Measurements from ENCODE around the gene NELFCD.

Gene NELFCD

DNA sequence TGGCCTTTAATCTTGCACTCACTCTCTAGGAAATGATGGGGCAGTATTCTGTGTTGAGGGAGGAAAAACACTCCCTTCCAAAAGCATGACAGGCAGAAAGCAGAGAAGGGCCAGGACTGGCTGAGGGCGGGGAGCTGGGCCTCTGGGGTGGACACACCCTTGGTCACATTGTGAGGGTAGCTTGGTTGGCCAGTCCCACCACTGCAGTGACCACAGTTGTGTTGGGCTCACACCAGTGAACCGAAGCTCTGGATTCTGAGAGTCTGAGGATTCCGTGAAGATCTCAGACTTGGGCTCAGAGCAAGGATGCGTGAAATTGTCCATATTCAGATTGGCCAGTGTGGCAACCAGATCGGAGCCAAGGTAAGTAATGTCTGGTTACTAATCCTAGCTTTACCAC lies 38.2 kb downstream of the NELFCD start, which contains the start of gene TUBB1:
Gene TUBB1, plus strand, starts transcription at position 213 of the 400 bp plus-strand sequence. Its CDS starts 94 bp downstream, at position 307.
- no peak within 1 kb of the TSS for H3K9ac ChIP-seq (ENCODE audit: low read length)
- no peak within 1 kb of the TSS for H2BK12ac ChIP-seq (ENCODE audit: low read length in 2 of 2)
- H2BK120ac ChIP-seq (ENCODE audit: low read depth, low read length) = no peak within 1 kb of the TSS
- H3K27ac ChIP-seq (ENCODE audit: low read length, poor library complexity, severe bottlenecking) = no peak within 1 kb of the TSS
- no peaks in the 10 kb centered on the region for H3K9me3 ChIP-seq (ENCODE audit: control insufficient read depth, low read length)
- no peak within 1 kb of the TSS for H4K91ac ChIP-seq (ENCODE audit: low read length)
- H2BK5ac ChIP-seq (ENCODE audit: low read depth, low read length, poor library complexity, severe bottlenecking) = no peak within 1 kb of the TSS
- no peak within 1 kb of the TSS for H3K4me2 ChIP-seq (ENCODE audit: low read length, poor library complexity, severe bottlenecking)
- H3K4ac ChIP-seq (ENCODE audit: low read depth in 1 of 2, low read length in 2 of 2) = no peak within 1 kb of the TSS
- no peak within 1 kb of the TSS for H2AK5ac ChIP-seq (ENCODE audit: low read length, severe bottlenecking)
- no peak within 1 kb of the TSS for H3K18ac ChIP-seq (ENCODE audit: low read depth in 1 of 2, low read length in 2 of 2)
- no peak for DNase-seq
- H3K4me3 ChIP-seq (ENCODE audit: insufficient read depth in 1 of 2, low read depth in 1 of 2, low read length in 2 of 2) = no peak within 1 kb of the TSS
- no peaks in the 10 kb centered on the region for H3K27me3 ChIP-seq (ENCODE audit: control insufficient read depth in 1 of 2, insufficient read depth in 1 of 2, low read length in 2 of 2)
- H3K23ac ChIP-seq (ENCODE audit: low read length in 2 of 2) = no peak within 1 kb of the TSS
- H2AFZ ChIP-seq (ENCODE audit: low read depth, low read length) = no peak within 1 kb of the TSS
- peaks cover 21 to 30% of the 10 kb centered on the region in 2 experiments for H3K36me3 ChIP-seq (ENCODE audit: control insufficient read depth in 1 of 2, insufficient read depth in 2 of 2, low read depth in 1 of 2, low read length in 2 of 2)
- H2BK15ac ChIP-seq (ENCODE audit: low read depth, poor library complexity, severe bottlenecking) = no peak within 1 kb of the TSS
- H3K14ac ChIP-seq (ENCODE audit: low read length in 2 of 2) = no peak within 1 kb of the TSS
- H3K4me1 ChIP-seq (ENCODE audit: control insufficient read depth, insufficient read depth, low read depth, low read length) = no peaks in the 10 kb centered on the region
- 98% methylated on average over 5 of the region's 5 CpGs for WGBS
- H4K8ac ChIP-seq (ENCODE audit: low read length) = no peak within 1 kb of the TSS
- peaks cover 19% of the 10 kb centered on the region for H3K79me1 ChIP-seq (replicated peaks; ENCODE audit: low read length, poor library complexity, severe bottlenecking)

DNA sequence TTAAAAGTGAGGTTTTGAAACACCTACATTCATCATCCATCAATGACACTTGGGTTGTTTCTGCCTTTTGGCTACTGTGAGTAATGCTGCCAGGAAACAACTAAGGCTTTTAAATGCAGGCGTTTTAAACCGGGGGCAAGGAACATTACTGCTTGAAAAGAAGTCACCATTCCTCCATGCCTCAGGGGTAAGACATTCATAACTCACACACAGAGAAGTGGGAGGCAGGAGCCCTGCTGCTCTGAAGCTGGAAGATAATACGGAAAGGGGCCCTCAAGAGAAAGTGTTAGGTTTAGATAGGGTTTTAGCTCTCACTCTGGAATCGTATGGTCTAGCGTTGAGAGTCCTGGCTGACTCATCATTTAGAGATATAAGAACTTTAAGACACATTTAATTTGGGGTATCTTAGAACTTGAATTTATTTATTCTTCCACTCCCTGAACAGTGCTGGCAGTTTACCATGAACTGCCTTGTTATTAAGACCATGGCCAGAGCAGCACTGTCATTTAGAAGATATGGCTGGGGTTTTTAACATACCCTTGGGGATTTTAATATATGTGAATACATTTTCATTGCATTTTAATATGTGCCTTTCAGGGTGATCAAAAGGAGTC lies 40.0 kb downstream of the NELFCD start:
- no peak overlapping the region for H4K91ac ChIP-seq (ENCODE audit: low read length)
- H3K79me1 ChIP-seq (replicated peaks; ENCODE audit: low read length, poor library complexity, severe bottlenecking) = peaks cover 22% of the 10 kb centered on the region
- no peak overlapping the region for H3K23ac ChIP-seq (ENCODE audit: low read length in 2 of 2)
- peaks cover 37 to 39% of the 10 kb centered on the region in 2 experiments for H3K36me3 ChIP-seq (ENCODE audit: control insufficient read depth in 1 of 2, insufficient read depth in 2 of 2, low read depth in 1 of 2, low read length in 2 of 2)
- peak overlapping the region; percentile 10 for H3K27ac ChIP-seq (ENCODE audit: low read length, poor library complexity, severe bottlenecking)
- H3K14ac ChIP-seq (ENCODE audit: low read length in 2 of 2) = no peak overlapping the region
- H2BK120ac ChIP-seq (ENCODE audit: low read depth, low read length) = no peak overlapping the region
- H3K4ac ChIP-seq (ENCODE audit: low read depth in 1 of 2, low read length in 2 of 2) = no peak overlapping the region
- H4K8ac ChIP-seq (ENCODE audit: low read length) = no peak overlapping the region
- H2AFZ ChIP-seq (ENCODE audit: low read depth, low read length) = no peak overlapping the region
- no peak overlapping the region for H3K4me3 ChIP-seq (ENCODE audit: insufficient read depth in 1 of 2, low read depth in 1 of 2, low read length in 2 of 2)
- no peaks in the 10 kb centered on the region for H3K9me3 ChIP-seq (ENCODE audit: control insufficient read depth, low read length)
- no peak overlapping the region for H2BK15ac ChIP-seq (ENCODE audit: low read depth, poor library complexity, severe bottlenecking)
- WGBS = 68% methylated on average over 4 of the region's 5 CpGs
- H2BK12ac ChIP-seq (ENCODE audit: low read length in 2 of 2) = no peak overlapping the region
- no peak for DNase-seq
- H2AK5ac ChIP-seq (ENCODE audit: low read length, severe bottlenecking) = no peak overlapping the region
- no peak overlapping the region for H3K4me2 ChIP-seq (ENCODE audit: low read length, poor library complexity, severe bottlenecking)
- H3K9ac ChIP-seq (ENCODE audit: low read length) = peak overlapping the region; percentile 4
- no peak overlapping the region for H2BK5ac ChIP-seq (ENCODE audit: low read depth, low read length, poor library complexity, severe bottlenecking)
- H3K27me3 ChIP-seq (ENCODE audit: control insufficient read depth in 1 of 2, insufficient read depth in 1 of 2, low read length in 2 of 2) = no peaks in the 10 kb centered on the region
- H3K4me1 ChIP-seq (ENCODE audit: control insufficient read depth, insufficient read depth, low read depth, low read length) = no peaks in the 10 kb centered on the region
- no peak overlapping the region for H3K18ac ChIP-seq (ENCODE audit: low read depth in 1 of 2, low read length in 2 of 2)

- H3K4me1 ChIP-seq (ENCODE audit: control insufficient read depth, insufficient read depth, low read depth, low read length) = peaks cover 2% of the 10 kb centered on the region
- H4K91ac ChIP-seq (ENCODE audit: low read length) = no peak overlapping the region
- no peak overlapping the region for H3K4me3 ChIP-seq (ENCODE audit: insufficient read depth in 1 of 2, low read depth in 1 of 2, low read length in 2 of 2)
- no peak overlapping the region for H4K8ac ChIP-seq (ENCODE audit: low read length)
- peaks cover 38 to 56% of the 10 kb centered on the region in 2 experiments for H3K36me3 ChIP-seq (ENCODE audit: control insufficient read depth in 1 of 2, insufficient read depth in 2 of 2, low read depth in 1 of 2, low read length in 2 of 2)
- no peak overlapping the region for H3K4me2 ChIP-seq (ENCODE audit: low read length, poor library complexity, severe bottlenecking)
- no peak overlapping the region for H3K18ac ChIP-seq (ENCODE audit: low read depth in 1 of 2, low read length in 2 of 2)
- no peak overlapping the region for H3K27ac ChIP-seq (ENCODE audit: low read length, poor library complexity, severe bottlenecking)
- no peak overlapping the region for H2AFZ ChIP-seq (ENCODE audit: low read depth, low read length)
- H2BK5ac ChIP-seq (ENCODE audit: low read depth, low read length, poor library complexity, severe bottlenecking) = no peak overlapping the region
- no peak overlapping the region for H2BK120ac ChIP-seq (ENCODE audit: low read depth, low read length)
- H3K4ac ChIP-seq (ENCODE audit: low read depth in 1 of 2, low read length in 2 of 2) = no peak overlapping the region
- H2BK15ac ChIP-seq (ENCODE audit: low read depth, poor library complexity, severe bottlenecking) = no peak overlapping the region
- no peaks in the 10 kb centered on the region for H3K9me3 ChIP-seq (ENCODE audit: control insufficient read depth, low read length)
- peaks cover 22% of the 10 kb centered on the region for H3K79me1 ChIP-seq (replicated peaks; ENCODE audit: low read length, poor library complexity, severe bottlenecking)
- 98% methylated on average over 15 of the region's 15 CpGs for WGBS
- H3K14ac ChIP-seq (ENCODE audit: low read length in 2 of 2) = no peak overlapping the region
- no peak overlapping the region for H2BK12ac ChIP-seq (ENCODE audit: low read length in 2 of 2)
- H3K27me3 ChIP-seq (ENCODE audit: control insufficient read depth in 1 of 2, insufficient read depth in 1 of 2, low read length in 2 of 2) = no peaks in the 10 kb centered on the region
- DNase-seq = no peak
- no peak overlapping the region for H2AK5ac ChIP-seq (ENCODE audit: low read length, severe bottlenecking)
- no peak overlapping the region for H3K9ac ChIP-seq (ENCODE audit: low read length)
- no peak overlapping the region for H3K23ac ChIP-seq (ENCODE audit: low read length in 2 of 2)
These were observed 41.7 kb downstream of the NELFCD start for GRCh38 chr20:59022754-59023153.

DNA sequence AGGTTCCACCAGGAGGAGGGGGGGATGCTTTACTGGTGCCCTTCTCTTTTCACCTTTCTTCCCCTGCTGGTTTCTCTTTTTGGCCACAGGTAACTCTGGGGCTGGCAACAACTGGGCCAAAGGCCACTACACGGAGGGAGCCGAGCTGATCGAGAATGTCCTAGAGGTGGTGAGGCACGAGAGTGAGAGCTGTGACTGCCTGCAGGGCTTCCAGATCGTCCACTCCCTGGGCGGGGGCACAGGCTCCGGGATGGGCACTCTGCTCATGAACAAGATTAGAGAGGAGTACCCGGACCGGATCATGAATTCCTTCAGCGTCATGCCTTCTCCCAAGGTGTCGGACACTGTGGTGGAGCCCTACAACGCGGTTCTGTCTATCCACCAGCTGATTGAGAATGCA lies 42.6 kb downstream of the NELFCD start:
- Histone ChIP-seq H2BK15ac (ENCODE audit: low read depth, poor library complexity, severe bottlenecking) (no peak overlapping the region), H2BK5ac (ENCODE audit: low read depth, low read length, poor library complexity, severe bottlenecking) (no peak overlapping the region), H3K27me3 (ENCODE audit: control insufficient read depth in 1 of 2, insufficient read depth in 1 of 2, low read length in 2 of 2) (no peaks in the 10 kb centered on the region), H3K4me2 (ENCODE audit: low read length, poor library complexity, severe bottlenecking) (no peak overlapping the region), H3K14ac (ENCODE audit: low read length in 2 of 2) (no peak overlapping the region), H4K91ac (ENCODE audit: low read length) (no peak overlapping the region), H3K79me1 (replicated peaks; ENCODE audit: low read length, poor library complexity, severe bottlenecking) (peaks cover 21% of the 10 kb centered on the region), H3K27ac (ENCODE audit: low read length, poor library complexity, severe bottlenecking) (no peak overlapping the region), H2BK12ac (ENCODE audit: low read length in 2 of 2) (no peak overlapping the region), H2BK120ac (ENCODE audit: low read depth, low read length) (no peak overlapping the region), H2AFZ (ENCODE audit: low read depth, low read length) (no peak overlapping the region), H4K8ac (ENCODE audit: low read length) (no peak overlapping the region), H2AK5ac (ENCODE audit: low read length, severe bottlenecking) (no peak overlapping the region), H3K4me3 (ENCODE audit: insufficient read depth in 1 of 2, low read depth in 1 of 2, low read length in 2 of 2) (no peak overlapping the region), H3K23ac (ENCODE audit: low read length in 2 of 2) (no peak overlapping the region), H3K4ac (ENCODE audit: low read depth in 1 of 2, low read length in 2 of 2) (no peak overlapping the region), H3K9me3 (ENCODE audit: control insufficient read depth, low read length) (no peaks in the 10 kb centered on the region), H3K18ac (ENCODE audit: low read depth in 1 of 2, low read length in 2 of 2) (no peak overlapping the region), H3K4me1 (ENCODE audit: control insufficient read depth, insufficient read depth, low read depth, low read length) (peaks cover 2% of the 10 kb centered on the region), H3K36me3 (ENCODE audit: control insufficient read depth in 1 of 2, insufficient read depth in 2 of 2, low read depth in 1 of 2, low read length in 2 of 2) (peaks cover 33 to 63% of the 10 kb centered on the region in 2 experiments), H3K9ac (ENCODE audit: low read length) (no peak overlapping the region)
- no peak for DNase-seq
- 99% methylated on average over 13 of the region's 13 CpGs for WGBS

Data from mesenchymal stem cell (in vitro differentiated cells and primary cell).